Stimulated activated CD8-positive, alpha-beta memory T cell treated with anti-CD3 and anti-CD28 coated beads, Interleukin-7, amount 100 ng/mL, for 4 hours (primary cell): ENCODE results near the gene SNX1.

Source experiments
- DNase-seq, 2 donors: peaks; one replicate each; pipeline ENCODE4 v3.0.0-alpha.2; 2020; ENCODE audit warnings: low read depth in 2 of 2

SNX1 gene

GRCh38 chr15:64146885-64147681 lies 51.3 kb downstream of the SNX1 start:
- DNase-seq = no peak

GRCh38 chr15:64148168-64148567 lies 52.4 kb downstream of the SNX1 start:
- no peak for DNase-seq

GRCh38 chr15:64148581-64148980 lies 52.8 kb downstream of the SNX1 start:
- no peak for DNase-seq

DNA sequence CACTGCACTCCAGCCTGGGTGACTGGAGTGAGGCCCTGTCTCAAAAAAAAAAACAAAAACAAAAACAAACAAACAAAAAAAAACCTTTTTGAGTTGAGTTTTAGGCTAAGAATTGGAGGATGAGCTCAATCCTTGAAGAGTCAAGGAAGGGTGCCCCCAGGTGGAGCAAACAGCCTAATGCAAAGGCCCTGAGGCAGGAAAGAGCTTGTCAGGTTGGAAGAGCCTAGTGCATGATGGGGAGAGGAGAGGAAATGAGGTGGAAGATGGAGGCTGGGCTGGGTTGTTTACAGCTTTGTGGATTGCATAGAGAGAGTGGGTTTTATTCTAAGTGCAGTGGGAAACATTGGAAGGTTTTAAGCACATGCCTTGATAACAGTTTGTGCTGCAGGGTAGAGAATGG lies 53.6 kb downstream of the SNX1 start:
- no peak for DNase-seq

- DNase-seq = no peak
Measured at GRCh38 chr15:64149893-64150578, 54.3 kb downstream of the SNX1 start.

DNA sequence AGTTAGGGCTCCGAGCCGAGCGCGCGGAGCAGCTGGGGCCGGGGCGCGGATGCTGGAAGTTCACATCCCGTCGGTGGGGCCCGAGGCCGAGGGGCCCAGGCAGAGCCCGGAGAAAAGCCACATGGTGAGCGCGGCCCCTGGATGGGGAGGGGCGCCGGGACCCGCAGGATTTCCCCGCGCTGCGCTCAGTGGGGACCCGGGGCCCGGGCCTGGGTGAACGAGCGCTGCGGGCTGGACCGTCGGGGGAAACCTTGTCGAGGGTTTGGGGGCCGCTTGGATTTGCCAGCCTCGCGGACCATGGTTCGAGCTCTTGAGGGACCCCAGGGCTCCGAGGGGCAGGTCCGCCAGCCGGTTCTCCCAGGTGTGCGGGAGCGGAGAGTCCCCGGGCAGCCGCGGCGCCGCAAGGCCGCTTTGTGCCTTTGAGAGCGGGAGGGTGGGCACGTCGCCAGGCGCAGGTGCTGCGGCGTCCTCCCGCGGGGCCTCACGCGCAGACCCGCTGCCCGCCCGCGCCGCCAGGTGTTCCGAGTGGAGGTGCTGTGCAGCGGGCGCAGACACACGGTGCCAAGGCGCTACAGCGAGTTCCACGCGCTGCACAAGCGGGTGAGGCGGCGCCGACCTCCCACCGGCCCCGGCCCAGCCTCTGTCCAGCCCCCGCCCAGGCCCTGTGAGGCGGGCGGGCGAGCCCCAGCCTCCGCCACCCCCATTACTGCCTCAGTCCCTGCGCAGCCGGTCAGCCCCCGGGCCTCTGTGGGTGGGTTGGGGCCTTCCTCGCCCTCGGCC lies 56.1 kb downstream of the SNX1 start, which contains the start of gene SNX22:
TSS of gene SNX22 (plus strand) at position 5 of the 780 bp plus-strand sequence. CDS start at position 50, 45 bp downstream.
- no peak for DNase-seq

GRCh38 chr15:64152507-64153387 lies 57.0 kb downstream of the SNX1 start:
- no peak for DNase-seq

- peak; percentile 80 to 81 for DNase-seq
Measured at GRCh38 chr15:64153480-64154367, 57.9 kb downstream of the SNX1 start.

GRCh38 chr15:64155802-64156651 lies 60.2 kb downstream of the SNX1 start:
- no peak for DNase-seq

GRCh38 chr15:64156652-64157331 lies 61.0 kb downstream of the SNX1 start:
- no peak for DNase-seq

GRCh38 chr15:64157599-64158125 lies 61.9 kb downstream of the SNX1 start:
- DNase-seq = no peak

GRCh38 chr15:64158363-64159134 lies 62.8 kb downstream of the SNX1 start:
- no peak for DNase-seq

DNA sequence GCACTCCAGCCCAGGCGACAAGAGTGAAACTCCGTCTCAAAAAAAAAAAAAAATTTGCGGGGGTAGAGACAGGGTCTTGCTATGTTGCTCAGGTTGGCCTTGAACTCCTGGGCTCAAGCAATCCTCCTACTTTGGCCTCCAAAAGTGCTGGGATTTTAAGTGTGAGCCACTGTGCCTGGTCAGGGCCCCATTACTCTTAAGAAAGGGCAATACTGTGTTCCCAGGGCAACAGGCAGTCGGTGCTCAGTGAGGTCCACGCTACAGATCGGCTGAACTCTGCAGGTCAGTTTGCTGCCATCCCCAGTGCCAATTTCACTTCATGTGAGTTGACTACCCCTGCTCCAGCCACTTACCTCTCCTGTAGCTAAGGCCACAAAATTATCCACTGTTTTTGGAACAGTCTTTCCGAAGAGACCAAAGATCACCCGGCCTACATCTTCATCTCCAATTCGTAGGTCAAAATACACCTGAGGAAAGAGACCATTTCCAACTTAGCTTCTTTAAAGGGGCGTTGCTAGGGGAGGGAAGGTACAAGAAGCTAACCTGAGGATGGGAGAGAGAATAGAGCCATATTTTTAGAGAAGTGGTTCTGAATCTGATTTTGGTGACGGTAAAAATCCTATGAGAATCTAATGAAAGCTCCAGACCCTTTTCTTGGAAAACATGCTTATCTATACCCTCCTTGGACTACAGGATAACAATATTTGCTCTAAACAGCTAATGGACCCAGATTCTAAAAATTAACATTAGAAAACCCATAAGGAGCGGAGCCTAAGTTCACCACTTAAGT lies 66.1 kb downstream of the SNX1 start:
- DNase-seq = no peak

- DNase-seq = peak in 1 of 2 donors; percentile 30
Measured at GRCh38 chr15:64162478-64162868, 66.7 kb downstream of the SNX1 start.

GRCh38 chr15:64162869-64163658 lies 67.3 kb downstream of the SNX1 start, which contains the start of gene PPIB:
TSS of gene PPIB (minus strand) at chr15:64163022. CDS start at chr15:64162986, 36 bp downstream.
- peak; percentile 94 to 99 for DNase-seq
